HG03097 (cell line): ENCODE measurements around the gene WDR5.

Experiments
- ATAC-seq: cut with Tn5 transposase; IDR thresholded peaks from one replicate; pipeline ENCODE4 v1.9.1; 2021; ENCODE audit not compliant: unreplicated experiment, low FRiP score

Gene WDR5

GRCh38 chr9:134131471-134132207 is 4.2 kb upstream of the WDR5 start:
- ATAC-seq: no peak

GRCh38 chr9:134132208-134132870 is 3.5 kb upstream of the WDR5 start:
- no peak for ATAC-seq

GRCh38 chr9:134134949-134135342 is 936 bp upstream of the WDR5 start:
- ATAC-seq: peak; percentile 4

- peak; percentile 6 for ATAC-seq
These were observed 475 bp downstream of the WDR5 start for GRCh38 chr9:134136118-134136995.

- no peak for ATAC-seq
These were observed 1.1 kb downstream of the WDR5 start for GRCh38 chr9:134136996-134137299.

- no peak for ATAC-seq
These were observed 2.4 kb downstream of the WDR5 start for GRCh38 chr9:134138292-134138691.

GRCh38 chr9:134139081-134139480 is 3.2 kb downstream of the WDR5 start:
- ATAC-seq: no peak

- ATAC-seq: no peak
These were observed 6.0 kb downstream of the WDR5 start for GRCh38 chr9:134141906-134142305.

- ATAC-seq: no peak
These were observed 8.9 kb downstream of the WDR5 start for GRCh38 chr9:134144801-134145200.

- ATAC-seq: no peak
These were observed 9.4 kb downstream of the WDR5 start for GRCh38 chr9:134145262-134145661.

GRCh38 chr9:134146774-134147493 is 11.1 kb downstream of the WDR5 start:
- no peak for ATAC-seq

- ATAC-seq: no peak
These were observed 13.5 kb downstream of the WDR5 start for GRCh38 chr9:134149380-134149779.

- ATAC-seq: no peak
These were observed 14.8 kb downstream of the WDR5 start for GRCh38 chr9:134150557-134151214.

- ATAC-seq: no peak
These were observed 16.2 kb downstream of the WDR5 start for GRCh38 chr9:134152022-134152448.

- no peak for ATAC-seq
These were observed 16.6 kb downstream of the WDR5 start for GRCh38 chr9:134152488-134152887.

- no peak for ATAC-seq
These were observed 17.6 kb downstream of the WDR5 start for GRCh38 chr9:134153450-134153849.

- no peak for ATAC-seq
These were observed 18.4 kb downstream of the WDR5 start for GRCh38 chr9:134154262-134154701.

- no peak for ATAC-seq
These were observed 20.0 kb downstream of the WDR5 start for GRCh38 chr9:134155812-134156377.

- no peak for ATAC-seq
These were observed 20.9 kb downstream of the WDR5 start for GRCh38 chr9:134156564-134157377.
